ENCODE results near the gene TANGO6. TPM values are rescaled to one million over a fixed set of nuclear protein-coding genes. Genes with fewer than 3 reads are reported as not detected.

The TANGO6 gene
- total RNA-seq, 2 experiments from 2014 or later, result 17.1 to 18.1 TPM

- ATAC-seq (ENCODE audit: poor library complexity), result no peak
- no peak for TF ChIP-seq CTCF (IDR thresholded peaks at IDR 0.05)
- DNase-seq, result no peak
- H3K9me3 ChIP-seq (ENCODE audit: control insufficient read depth in 1 of 2, insufficient read depth in 1 of 2, low read length in 2 of 2), result no peaks in the 10 kb centered on the region
- peaks cover 7% of the 10 kb centered on the region for H3K4me1 ChIP-seq (ENCODE audit: insufficient read depth, low read length)
- H3K27me3 ChIP-seq (ENCODE audit: control insufficient read depth in 1 of 2, insufficient read depth in 2 of 2, low read length in 2 of 2), result no peaks in the 10 kb centered on the region
- no peak overlapping the region for H3K4me3 ChIP-seq (ENCODE audit: low read length)
- H3K4me1 Mint-ChIP-seq (ENCODE audit: low read depth), result no peaks in the 10 kb centered on the region
- H3K36me3 ChIP-seq (ENCODE audit: insufficient read depth, low read length), result no peaks in the 10 kb centered on the region
- no peaks in the 10 kb centered on the region for H3K9me3 Mint-ChIP-seq
- no peaks in the 10 kb centered on the region for H3K36me3 Mint-ChIP-seq (ENCODE audit: low read depth)
- ChIA-PET CTCF (interaction anchor here (0.6 kb wide), 1 partner anchor 23 kb away, joined by 3 read pairs; no protein-coding TSS in a partner anchor), POLR2A (interaction anchor here (1.1 kb wide), 1 partner anchor 15 kb away, joined by 4 read pairs; no protein-coding TSS in a partner anchor)
- intact Hi-C loops (cut with DNase I, micrococcal nuclease), result no loop called here
- no peak overlapping the region for H3K4me3 Mint-ChIP-seq
- no peak overlapping the region for H3K27ac Mint-ChIP-seq
- H3K27me3 Mint-ChIP-seq, result no peaks in the 10 kb centered on the region
- no peak overlapping the region for H3K27ac ChIP-seq (ENCODE audit: low read depth in 1 of 2, low read length in 2 of 2)
These were observed 250.6 kb downstream of the TANGO6 start for GRCh38 chr16:69093974-69094373.

- ATAC-seq (ENCODE audit: poor library complexity) (no peak), DNase-seq (no peak)
- Mint-ChIP-seq H3K4me3 (no peak overlapping the region), H3K9me3 (no peaks in the 10 kb centered on the region), H3K4me1 (ENCODE audit: low read depth) (no peaks in the 10 kb centered on the region), H3K27ac (no peak overlapping the region), H3K36me3 (ENCODE audit: low read depth) (no peaks in the 10 kb centered on the region), H3K27me3 (no peaks in the 10 kb centered on the region)
- TF ChIP-seq CTCF (IDR thresholded peaks at IDR 0.05), result no peak
- ChIA-PET POLR2A (interaction anchor here (1.1 kb wide), 1 partner anchor 16 kb away, joined by 4 read pairs; no protein-coding TSS in a partner anchor), CTCF (interaction anchor here (0.6 kb wide), 1 partner anchor 23 kb away, joined by 3 read pairs; no protein-coding TSS in a partner anchor)
- H3K36me3 ChIP-seq (ENCODE audit: insufficient read depth, low read length), result no peaks in the 10 kb centered on the region
- intact Hi-C loops (cut with DNase I, micrococcal nuclease), result no loop called here
- H3K4me1 ChIP-seq (ENCODE audit: insufficient read depth, low read length), result peaks cover 2% of the 10 kb centered on the region
- no peaks in the 10 kb centered on the region for H3K27me3 ChIP-seq (ENCODE audit: control insufficient read depth in 1 of 2, insufficient read depth in 2 of 2, low read length in 2 of 2)
- no peaks in the 10 kb centered on the region for H3K9me3 ChIP-seq (ENCODE audit: control insufficient read depth in 1 of 2, insufficient read depth in 1 of 2, low read length in 2 of 2)
- H3K27ac ChIP-seq (ENCODE audit: low read depth in 1 of 2, low read length in 2 of 2), result no peak overlapping the region
- H3K4me3 ChIP-seq (ENCODE audit: low read length), result no peak overlapping the region
These were observed 251.2 kb downstream of the TANGO6 start for GRCh38 chr16:69094501-69094900.

GRCh38 chr16:69095193-69095592 is 251.9 kb downstream of the TANGO6 start:
- no peak overlapping the region for H3K4me3 ChIP-seq (ENCODE audit: low read length)
- Mint-ChIP-seq H3K36me3 (ENCODE audit: low read depth) (no peaks in the 10 kb centered on the region), H3K27ac (no peak overlapping the region), H3K4me1 (ENCODE audit: low read depth) (no peaks in the 10 kb centered on the region), H3K4me3 (no peak overlapping the region), H3K27me3 (no peaks in the 10 kb centered on the region), H3K9me3 (no peaks in the 10 kb centered on the region)
- H3K27me3 ChIP-seq (ENCODE audit: control insufficient read depth in 1 of 2, insufficient read depth in 2 of 2, low read length in 2 of 2), result no peaks in the 10 kb centered on the region
- intact Hi-C loops (cut with DNase I, micrococcal nuclease), result no loop called here
- H3K9me3 ChIP-seq (ENCODE audit: control insufficient read depth in 1 of 2, insufficient read depth in 1 of 2, low read length in 2 of 2), result no peaks in the 10 kb centered on the region
- H3K36me3 ChIP-seq (ENCODE audit: insufficient read depth, low read length), result no peaks in the 10 kb centered on the region
- DNase-seq, result no peak
- H3K27ac ChIP-seq (ENCODE audit: low read depth in 1 of 2, low read length in 2 of 2), result no peak overlapping the region
- TF ChIP-seq CTCF (IDR thresholded peaks at IDR 0.05), result no peak
- ChIA-PET CTCF (no interaction called here), POLR2A (no interaction called here)
- no peak for ATAC-seq (ENCODE audit: poor library complexity)
- H3K4me1 ChIP-seq (ENCODE audit: insufficient read depth, low read length), result no peaks in the 10 kb centered on the region
